SKM-1 (cell line): ENCODE measurements around the gene SMCO2.
"Not testable (repeated sequence)": the region's sequence is repeated elsewhere in the genome, so short reads cannot be mapped to it uniquely, and the experiment has no call there.

ENCODE experiments used
- DNase-seq: peaks from one replicate; lab custom pipeline; 2025; ENCODE audit not compliant: unreplicated experiment; lab: John Stamatoyannopoulos, UW

Gene SMCO2

GRCh38 chr12:27524839-27525753, 78.6 kb downstream of the SMCO2 start:
- no peak for DNase-seq

DNA sequence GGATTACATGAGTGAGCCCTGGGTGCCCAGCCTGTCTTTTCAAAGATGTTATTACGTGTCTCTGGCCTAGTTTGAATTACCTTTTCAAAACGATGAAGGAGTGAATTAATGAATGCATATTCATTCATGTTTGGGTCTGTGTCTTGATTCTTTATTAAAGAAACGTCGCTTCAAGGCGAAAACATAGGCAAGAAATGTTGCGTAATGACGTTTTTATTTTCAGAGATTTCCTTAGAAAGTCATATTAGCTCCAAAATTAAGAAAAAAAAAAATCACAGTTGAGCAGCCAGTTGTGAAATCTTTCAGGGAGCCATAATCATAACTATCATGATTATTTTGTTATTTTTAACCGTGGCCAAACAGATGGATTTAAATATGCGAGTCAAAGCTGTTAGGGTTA, 81.0 kb downstream of the SMCO2 start:
- no peak for DNase-seq

- DNase-seq = no peak
These were observed 82.3 kb downstream of the SMCO2 start for GRCh38 chr12:27528788-27529187.

DNA sequence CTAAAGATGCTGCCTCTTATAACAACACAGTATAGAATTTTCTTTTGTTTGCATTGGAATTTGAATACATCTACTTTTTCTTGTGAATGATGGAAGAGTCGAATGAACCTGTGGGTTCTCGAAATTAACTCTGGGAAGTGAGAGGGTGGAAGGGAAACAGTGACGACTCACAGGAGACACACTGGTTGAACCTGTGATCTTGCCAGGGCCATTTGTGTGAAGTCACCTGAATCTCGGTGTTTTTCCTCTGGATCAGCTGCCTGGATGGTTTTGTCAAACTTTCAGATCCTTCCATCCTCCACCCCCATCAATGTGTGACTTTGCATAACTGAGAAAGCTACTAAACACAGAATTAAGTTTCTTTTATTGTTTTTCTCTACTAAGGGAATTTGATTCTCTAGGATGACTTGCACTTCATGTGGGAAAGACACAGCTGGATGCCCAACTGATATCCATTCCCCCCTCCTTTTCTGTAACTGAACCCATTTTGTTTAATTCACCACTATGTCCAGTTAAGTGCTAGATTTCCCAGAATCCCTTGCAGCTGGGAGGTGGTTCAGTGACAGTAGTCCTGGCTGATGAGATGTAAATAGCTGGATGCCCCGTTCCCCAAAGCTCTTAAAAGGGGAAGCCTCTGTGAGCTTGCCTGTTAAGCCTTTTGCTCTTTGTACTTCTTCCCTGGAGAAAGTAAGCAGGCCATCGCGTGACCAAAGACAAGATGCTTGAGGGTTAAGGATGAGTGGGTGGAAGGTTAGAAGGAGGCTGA, 83.8 kb downstream of the SMCO2 start:
- no peak for DNase-seq

DNA sequence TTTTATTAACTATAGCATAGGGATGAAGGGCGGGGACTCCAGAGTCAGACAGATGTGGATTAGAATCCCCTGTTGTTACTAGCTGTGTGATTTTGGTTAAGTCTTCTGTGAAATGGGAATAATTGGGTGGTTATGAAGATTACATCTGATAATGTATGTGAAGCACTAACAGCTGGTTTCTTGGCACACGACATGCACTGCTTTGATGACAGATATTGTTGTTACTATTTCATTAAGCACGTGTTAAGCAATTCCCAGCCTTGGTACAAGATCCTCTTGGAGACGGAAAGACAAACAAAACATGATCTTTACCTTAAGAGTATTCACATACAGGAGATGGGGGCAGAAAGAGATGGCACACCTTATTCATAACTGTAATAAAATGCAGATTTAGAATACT, 85.4 kb downstream of the SMCO2 start:
- DNase-seq = no peak

DNA sequence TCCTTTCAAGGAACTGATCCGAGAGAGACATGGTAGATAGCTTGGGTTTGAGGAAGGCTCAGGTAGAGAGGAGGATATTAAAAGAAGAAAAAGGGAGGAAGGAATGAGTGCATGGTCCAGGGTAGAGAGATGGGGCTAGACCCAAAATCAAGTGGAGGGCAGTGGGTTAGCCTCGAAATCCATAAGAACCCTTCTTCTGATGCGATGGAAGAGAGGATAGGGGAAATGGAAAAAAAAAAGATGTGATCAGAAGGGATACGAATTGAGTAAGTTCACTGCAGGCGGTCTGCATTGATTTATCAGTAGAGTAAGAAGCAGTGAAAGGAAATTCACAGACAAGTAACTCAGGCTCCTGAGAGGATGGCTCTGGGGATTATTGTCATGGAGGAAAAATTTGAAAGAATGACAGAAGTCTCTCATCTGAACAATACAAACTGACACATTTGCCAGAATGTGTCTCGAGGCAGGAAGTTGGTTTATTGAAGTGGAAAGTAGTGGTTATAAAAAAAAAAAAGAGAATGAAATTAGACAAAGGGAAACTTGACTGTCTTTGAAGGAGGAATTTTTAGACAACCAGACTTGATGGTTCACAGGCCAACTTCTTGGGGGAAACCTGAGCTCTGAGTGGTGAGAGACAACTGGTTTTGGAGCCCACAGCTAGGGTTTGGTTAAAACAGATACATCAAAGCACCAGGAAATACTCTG, 87.7 kb downstream of the SMCO2 start:
- no peak for DNase-seq

GRCh38 chr12:27534765-27535161, 88.2 kb downstream of the SMCO2 start:
- DNase-seq = no peak

GRCh38 chr12:27535318-27535717, 88.8 kb downstream of the SMCO2 start:
- no peak for DNase-seq

DNA sequence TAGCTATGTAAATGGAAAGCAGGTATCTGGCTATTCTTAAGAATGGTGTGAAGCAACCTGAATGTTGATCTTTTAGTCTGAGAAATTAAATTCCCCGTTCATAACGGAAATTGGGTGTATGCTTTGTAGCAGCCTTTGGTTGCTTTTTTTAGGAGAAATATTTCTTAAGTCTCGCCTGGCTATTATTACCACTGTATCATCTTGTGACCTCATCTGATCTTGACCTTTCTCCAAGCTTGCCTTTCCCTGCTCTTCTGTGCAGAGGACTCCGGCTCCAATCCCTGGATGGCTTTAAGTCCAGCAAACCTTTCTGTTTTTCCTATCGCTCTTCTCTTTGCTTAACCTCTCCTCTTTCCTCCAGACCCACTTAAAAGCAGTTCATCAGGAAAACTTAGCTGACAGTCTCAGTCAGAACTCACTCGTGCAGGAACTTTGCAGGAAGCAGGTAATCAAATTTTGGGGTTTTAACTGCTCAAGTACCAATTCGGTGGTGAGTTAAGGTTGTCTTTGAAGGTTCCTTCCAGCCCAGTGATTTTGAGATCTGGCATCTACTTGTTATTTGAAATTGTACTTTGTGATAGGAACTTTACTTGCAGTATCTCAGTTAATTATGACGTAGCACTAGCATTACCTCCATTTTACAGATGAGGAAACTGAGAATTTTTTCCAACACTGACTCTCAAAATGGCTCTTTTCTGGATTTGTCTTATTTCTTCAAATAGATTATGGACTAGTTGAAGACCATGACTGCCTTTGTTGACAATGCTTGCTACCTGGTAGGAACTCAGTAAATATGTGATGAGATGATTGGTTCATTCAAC, 91.5 kb downstream of the SMCO2 start:
- DNase-seq = no peak

DNA sequence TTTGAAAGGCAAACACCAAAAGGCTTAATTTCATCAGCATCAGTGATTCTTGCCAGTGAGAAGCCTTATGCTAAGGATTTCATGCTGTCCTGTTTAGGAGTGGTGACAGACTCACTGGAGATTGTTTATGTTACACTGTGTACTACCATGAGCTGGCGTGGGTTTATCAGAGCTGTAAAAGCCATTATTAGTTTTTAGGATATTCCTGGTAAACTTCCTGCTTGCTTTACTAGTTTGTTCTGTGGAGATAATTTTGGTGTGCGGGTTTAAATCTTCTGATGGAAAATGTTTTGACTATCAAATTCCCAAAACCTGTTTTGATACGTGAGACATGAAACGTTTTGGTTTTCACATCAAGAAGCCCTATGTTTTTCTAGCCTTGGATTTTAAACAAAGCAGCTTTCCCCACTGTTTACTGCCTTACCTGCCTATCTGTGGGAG, 92.7 kb downstream of the SMCO2 start:
- DNase-seq = no peak

GRCh38 chr12:27541031-27541719, 94.6 kb downstream of the SMCO2 start:
- no peak for DNase-seq

DNA sequence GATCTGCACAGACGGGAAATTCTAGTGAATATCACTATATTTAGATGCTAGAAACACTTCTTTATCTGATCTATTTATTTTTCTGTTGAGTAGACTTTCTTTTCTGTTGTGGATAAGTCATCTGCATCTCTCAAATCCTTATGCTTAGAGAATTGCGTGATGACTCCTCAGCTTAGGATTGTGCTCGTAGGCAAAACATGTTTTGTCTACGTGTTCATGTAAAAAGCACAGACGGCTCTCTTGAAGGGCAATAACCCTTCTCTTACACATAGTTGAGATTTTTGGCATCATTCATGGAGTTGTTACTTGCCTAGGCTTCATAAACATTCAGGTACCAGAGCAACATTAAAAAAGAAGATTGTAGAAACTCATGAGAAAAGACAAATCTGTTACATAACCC, 96.1 kb downstream of the SMCO2 start:
- DNase-seq = no peak

GRCh38 chr12:27544858-27545257, 98.3 kb downstream of the SMCO2 start:
- not testable (repeated sequence) for DNase-seq

GRCh38 chr12:27545665-27546064, 99.1 kb downstream of the SMCO2 start:
- no peak for DNase-seq

- no peak for DNase-seq
These were observed 101.1 kb downstream of the SMCO2 start for GRCh38 chr12:27547592-27547991.

DNA sequence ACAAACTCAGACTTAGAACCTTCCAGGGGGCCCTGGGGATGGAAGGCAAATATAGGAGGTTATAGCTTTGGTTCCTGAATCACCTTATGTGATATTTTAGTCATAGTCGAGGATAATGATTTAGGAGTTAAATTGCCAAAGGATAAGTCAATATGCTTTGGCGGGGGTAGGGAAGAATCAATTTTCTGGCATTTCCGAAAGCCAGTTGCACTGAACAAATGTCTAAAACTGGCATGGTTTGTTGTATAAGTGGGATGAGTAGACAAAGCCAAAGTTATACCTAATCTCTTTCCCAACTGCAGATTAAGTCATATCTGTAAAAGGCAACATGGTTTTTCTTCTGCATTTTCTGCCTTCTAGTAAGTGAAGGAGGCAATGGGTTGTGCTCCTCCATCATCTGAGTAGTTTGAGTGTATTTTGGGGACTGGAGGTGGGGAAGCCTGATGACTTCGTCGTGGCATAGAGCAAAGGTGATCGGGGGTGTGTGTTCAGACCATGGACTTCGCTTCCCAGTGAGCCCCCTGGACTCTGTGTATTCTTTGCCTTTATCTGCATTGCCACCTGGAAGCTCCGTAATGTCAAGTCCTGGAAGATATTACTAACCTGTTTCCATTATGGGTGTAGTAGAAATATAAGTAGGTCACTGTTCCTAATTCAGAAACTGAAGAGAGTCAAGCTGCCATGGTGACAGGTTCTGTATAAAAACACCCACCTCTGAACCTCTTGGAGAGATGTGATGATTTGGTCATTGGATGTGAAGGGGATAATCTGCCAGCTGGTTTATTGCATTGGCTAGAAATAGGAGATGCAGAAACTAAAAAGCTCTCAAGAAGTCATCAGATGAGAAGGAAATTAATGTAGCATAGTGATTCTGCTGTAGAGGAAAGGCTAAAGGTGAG, 102.0 kb downstream of the SMCO2 start:
- no peak for DNase-seq

DNA sequence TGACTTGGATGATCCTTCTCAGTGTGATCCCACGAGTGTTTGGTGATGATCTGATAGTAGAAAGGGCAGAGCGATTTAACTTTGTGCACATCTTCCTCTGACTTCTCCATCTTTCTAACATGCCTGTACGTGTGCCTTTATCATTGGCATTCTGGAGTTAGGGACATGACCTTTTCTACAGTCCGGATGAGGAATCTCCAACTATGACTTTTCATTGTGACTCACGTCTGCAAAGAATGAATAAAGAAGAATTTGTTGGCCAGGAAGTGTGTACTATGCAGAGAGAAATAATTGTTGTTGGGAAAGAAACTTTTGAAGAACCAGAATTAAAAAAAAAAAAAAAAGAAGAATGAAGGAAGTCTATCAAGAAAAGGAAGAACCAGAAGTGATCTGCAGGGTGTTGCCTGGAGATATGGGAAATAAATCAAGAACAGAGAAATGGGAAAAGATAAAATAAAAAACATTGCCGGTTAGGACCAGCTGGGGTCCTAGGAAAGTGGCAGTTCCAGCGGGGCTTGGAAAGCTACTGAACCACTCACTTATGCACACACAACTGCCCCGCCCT, 102.8 kb downstream of the SMCO2 start:
- no peak for DNase-seq

GRCh38 chr12:27549801-27550652, 103.5 kb downstream of the SMCO2 start:
- DNase-seq = peak; percentile 39
